Fibroblast of skin of right biceps (primary cell): Measurements from ENCODE around the gene MSANTD1.

Experiments
- DNase-seq: peaks from one replicate; pipeline ENCODE4 v3.0.0-alpha.2; 2013

Gene MSANTD1

DNA sequence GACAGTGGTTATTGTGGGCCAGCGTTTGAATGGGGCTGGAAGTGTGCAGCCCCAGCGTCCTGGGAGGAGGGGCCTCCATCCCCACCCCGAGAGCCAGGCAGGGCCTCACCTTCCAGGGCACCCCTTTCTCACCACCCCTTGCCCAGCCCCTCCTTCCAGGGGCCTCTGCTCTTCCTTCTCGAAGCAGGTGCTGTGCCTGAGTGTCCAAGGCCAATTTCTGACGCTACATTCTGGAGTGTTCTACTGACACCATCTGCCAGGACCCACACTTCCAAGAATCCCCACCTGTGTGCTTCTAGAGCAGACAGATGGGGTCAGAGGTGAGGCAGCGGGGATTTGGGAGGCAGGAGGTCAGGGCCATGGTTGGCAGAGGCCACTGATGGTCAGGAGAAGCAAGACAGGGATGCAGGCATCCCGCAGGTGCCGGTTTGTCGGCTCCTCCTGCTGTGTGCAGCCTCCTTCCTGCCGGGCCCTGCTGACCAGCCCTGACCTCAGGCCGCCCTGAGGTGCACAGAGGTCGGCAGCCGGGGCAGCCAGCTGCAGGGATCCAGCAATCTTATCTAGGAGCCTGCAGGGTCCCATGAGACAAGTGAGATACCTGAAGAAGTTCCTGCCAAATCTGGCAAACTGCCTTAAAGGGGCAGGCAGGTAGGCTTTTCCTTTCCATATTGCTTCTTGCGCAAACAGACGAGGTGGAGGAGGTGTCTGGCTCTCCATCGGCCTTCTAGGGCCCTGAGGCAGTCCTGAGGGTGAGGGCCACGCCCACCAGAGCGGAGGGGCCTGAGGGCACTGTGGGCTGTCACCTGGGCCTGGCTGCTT lies 18.8 kb downstream of the MSANTD1 start:
- DNase-seq: no peak

DNA sequence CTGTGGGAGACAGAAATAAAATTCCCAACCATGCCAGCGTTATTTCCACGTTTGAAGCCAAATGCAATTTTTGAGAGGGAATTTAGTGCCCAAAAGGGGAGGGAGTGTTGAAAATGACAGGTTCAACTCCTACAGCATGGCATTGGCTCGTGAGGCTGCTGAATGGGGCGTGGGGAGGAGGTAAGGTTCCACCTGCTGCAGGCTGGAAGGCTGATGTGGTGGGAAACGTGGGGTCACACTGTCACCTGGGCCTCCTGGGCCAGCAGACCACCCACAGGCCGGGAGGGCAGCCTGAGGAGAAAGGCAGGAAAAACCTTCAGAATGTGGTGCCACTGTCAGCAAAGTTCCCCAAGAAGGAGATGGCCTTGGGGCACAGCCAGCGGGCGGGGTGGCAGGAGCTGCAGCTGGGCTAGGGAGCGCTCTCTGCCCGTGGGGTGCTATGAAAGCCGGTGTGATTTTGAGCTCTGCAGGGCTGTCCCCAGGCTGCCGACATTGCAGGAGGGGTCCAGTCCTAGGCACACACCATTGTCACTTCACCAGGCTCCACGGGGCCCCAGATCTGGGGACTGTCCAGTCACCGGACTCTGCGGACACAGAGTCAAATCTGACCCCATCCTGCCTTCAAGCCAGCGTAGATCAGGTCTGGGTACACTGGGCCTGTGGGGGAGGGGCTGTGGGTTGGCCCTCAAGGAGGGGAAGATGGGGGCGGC lies 19.6 kb downstream of the MSANTD1 start:
- no peak for DNase-seq

GRCh38 chr4:3269105-3269927 lies 20.4 kb downstream of the MSANTD1 start:
- DNase-seq: no peak

- DNase-seq: no peak
Measured at GRCh38 chr4:3269991-3270611, 21.1 kb downstream of the MSANTD1 start.

DNA sequence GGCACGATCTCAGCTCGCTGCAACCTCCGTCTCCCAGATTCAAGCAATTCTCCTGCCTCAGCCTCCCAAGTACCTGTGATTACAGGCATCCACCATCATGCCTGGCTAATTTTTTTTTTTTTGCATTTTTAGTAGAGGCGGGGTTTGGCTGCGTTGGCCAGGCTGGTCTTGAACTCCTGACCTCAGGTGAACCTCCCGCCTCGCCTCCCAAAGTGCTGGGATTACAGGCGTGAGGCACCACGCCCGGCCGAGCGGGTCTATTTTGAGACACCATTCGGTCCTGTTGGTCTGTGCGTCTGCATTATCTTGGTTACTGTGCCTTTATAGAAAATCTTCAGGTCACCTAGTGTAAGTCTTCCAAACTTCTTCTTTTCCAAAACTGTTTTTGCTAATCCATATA lies 22.2 kb downstream of the MSANTD1 start:
- no peak for DNase-seq

- DNase-seq: peak; percentile 69
Measured at GRCh38 chr4:3276986-3277385, 28.0 kb downstream of the MSANTD1 start.

- DNase-seq: no peak
Measured at GRCh38 chr4:3280466-3280865, 31.5 kb downstream of the MSANTD1 start.

DNA sequence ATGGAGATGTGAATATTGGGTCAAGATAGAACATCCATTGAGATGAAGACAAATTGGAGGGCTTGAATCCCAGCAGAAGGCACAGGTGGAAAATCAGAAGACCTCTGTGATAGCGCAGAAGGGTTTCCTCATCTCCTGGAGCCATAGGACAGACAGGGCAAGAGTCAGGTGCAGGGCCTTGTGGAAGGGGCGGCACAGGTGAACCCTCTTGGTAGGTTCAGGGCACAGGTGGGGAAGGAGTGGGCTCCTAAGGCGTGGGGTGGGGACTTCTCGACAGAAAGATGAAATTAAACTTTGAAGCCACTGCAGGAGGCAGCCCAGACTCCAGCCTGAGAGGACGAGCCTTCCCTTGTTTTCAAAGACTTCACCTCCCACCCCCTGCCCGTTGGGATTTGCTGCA lies 34.5 kb downstream of the MSANTD1 start:
- DNase-seq: no peak

- DNase-seq: no peak
Measured at GRCh38 chr4:3283916-3284315, 35.0 kb downstream of the MSANTD1 start.

DNA sequence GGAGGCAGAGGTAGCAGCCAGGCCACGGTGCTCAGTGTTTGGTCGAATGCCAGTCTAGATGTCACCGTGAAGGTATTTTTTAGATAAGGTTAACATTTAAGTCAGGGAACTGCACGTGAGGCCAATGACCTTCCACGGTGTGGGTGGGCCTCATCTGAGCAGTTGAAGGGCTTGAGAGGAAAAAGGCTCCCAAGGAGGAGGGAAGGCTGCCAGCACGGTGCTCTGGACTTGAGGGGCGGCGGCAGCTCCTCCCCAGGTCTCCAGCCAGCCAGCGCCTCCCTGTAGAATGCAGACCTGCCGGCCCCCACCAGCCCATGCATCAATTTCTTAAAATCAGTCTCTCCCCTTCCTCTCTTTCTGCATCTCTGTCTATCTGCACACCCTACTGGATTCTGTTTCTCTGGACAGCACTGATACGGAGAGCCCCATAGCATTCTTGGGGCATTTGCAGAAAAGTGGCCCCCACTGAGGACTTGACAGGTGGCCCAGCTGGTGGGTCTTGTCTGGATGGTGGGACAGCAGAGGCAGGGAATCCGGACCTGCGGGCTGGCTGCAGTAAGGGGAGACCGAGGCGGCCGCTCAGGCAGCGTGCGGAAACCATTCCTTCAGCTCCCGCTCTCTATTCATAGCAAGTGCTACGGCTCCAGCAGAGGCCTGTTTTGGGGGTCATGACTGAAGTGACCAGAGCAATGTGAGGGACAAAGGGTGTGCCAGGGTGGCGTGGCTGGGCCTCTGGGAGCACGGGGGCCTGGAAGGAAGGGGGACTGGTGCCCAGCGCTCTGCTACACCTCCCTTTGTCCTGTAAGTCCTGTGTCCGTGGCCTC lies 36.0 kb downstream of the MSANTD1 start:
- DNase-seq: no peak

- peak; percentile 35 for DNase-seq
Measured at GRCh38 chr4:3285558-3286334, 36.8 kb downstream of the MSANTD1 start.

GRCh38 chr4:3286335-3287175 lies 37.6 kb downstream of the MSANTD1 start:
- no peak for DNase-seq

DNA sequence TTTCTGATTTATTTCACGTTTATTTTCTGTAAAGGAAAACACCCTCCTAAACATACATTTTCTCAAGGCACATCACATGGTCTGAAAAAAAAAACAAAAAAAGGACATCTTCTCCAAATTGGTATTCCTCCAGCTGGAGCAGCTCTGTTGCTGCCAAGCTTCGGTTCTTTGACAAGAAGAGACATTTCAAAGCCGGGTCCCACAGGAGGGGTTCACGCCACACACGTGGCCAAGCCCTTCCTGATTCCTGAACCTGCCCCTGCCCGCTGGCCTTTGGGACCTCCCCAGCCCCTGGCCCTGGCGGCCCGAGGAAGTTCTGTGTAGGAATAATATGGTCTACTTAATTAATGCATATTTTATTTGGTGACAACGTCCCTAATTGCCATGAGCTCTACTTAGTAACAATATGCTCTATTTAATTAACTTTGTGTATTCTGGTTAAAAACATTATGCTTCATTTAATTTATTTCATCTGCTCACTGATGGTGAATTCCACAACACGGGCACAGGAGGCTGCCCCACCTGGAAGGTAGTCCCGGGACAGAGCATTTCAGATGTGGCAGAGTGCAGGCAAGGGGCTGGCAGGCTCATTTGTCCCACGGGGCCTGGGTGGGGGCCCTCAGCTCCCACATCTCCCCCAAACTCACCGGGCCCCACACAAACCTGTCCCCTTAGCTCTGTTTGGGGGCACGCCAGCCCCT lies 38.5 kb downstream of the MSANTD1 start:
- DNase-seq: no peak

DNA sequence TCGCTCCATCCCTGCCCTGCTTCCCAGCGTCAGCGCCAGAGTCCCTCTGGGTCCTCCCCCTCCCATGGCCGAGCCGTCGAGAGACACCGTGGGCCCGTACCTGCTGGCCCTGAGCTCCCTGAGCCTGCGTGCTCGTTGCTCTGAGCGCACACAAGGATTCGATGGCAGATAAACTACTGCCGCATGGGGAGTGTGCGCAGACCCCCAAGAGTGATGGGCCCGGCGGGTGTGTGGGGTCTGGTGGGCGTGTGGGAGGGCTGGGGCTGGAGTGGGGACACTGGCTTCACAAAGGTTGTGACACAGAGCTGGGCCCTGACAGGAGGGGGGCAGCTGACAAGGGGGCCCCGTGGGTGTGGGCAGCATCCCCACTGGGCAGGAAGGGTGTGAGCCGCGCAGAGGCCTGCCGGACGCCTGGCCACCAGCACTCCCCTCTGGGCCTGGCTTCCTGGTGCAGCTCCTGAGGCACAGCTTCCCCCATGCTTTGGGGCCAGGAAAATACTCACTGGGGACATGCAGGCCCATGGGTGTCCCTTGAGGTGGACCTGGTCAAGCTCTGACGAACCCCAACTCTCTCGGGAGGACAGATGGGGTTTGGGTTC lies 39.1 kb downstream of the MSANTD1 start:
- DNase-seq: no peak

- DNase-seq: no peak
Measured at GRCh38 chr4:3288571-3289094, 39.7 kb downstream of the MSANTD1 start.

GRCh38 chr4:3290476-3290875 lies 41.5 kb downstream of the MSANTD1 start:
- DNase-seq: no peak

- no peak for DNase-seq
Measured at GRCh38 chr4:3290889-3291321, 41.9 kb downstream of the MSANTD1 start.

GRCh38 chr4:3291411-3291968 lies 42.5 kb downstream of the MSANTD1 start:
- DNase-seq: no peak
